ENCODE measurements around the gene SIVA1.

The SIVA1 gene

DNA sequence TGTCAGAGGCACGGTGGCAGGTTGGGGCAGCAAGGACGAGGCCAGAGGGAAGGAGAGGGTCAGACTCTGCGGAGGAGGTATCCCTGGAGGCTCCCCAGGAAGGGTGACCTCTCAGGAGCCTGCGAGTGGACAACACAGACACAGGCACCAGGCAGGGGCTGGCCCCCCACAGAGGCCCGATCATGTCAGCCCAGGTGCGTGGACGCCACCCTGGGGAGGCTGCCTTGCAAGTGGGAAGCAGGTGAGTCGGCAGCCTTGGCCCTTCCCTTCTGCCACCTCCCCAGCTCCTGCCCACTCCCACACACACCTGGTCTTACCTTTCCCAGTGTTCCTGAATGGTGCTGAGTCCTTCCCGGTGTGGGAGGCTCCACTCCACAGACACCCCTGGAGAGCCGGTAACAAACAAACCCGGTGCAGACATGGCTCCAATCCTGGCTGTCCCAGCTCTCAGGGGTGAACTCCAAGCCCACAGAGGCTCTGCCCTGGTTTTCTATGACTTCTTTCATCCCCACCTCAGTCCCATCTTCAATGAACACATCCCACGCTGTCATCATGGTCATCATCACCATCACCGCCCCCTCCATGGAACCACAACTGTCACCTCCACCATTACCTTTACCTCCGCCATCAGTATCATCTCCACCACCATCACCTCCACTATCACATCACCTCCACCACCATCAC, 53.1 kb downstream of the SIVA1 start:
- in situ Hi-C loops (cut with MboI; ENCODE audit: low sequenced_read_pairs) = no loop called here

DNA sequence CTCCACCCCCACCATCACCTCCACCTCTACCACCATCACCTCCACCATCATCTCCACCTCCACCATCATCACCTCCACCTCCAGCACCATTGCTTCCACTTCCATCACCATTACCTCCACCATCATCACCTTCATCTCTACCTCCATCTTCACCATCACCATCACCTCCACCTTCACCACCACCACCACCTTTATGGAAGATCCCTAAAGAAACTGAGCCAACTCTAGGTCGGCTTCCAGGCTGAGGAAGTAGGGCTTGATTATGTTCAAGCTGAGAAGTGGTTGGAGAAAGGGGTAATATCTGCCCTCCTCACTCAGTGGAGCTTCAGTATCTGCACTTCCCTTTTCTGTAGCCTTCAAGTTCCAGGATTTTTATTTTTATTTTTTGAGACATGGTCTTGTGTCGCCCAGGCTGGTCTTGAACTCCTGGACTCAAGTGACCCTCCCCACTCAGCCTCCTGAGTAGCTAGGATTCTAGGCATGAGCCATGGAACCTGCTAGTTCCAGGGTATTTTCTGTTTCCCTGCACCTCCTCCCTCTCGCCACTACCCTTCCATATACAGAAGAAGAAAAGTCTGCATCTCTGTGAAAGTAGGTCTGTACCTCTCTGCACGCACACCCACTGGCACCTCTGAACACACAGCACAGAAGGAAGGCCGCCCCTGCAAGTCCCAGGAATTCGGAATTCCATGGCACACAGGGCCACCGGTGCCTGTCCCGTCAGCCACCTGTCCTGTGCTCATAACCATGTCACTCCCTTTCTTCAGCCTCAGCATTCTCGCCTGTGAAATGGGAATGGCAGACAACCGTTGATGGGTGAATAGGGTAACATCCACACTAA, 53.9 kb downstream of the SIVA1 start:
- in situ Hi-C loops (cut with MboI; ENCODE audit: low sequenced_read_pairs) = no loop called here

DNA sequence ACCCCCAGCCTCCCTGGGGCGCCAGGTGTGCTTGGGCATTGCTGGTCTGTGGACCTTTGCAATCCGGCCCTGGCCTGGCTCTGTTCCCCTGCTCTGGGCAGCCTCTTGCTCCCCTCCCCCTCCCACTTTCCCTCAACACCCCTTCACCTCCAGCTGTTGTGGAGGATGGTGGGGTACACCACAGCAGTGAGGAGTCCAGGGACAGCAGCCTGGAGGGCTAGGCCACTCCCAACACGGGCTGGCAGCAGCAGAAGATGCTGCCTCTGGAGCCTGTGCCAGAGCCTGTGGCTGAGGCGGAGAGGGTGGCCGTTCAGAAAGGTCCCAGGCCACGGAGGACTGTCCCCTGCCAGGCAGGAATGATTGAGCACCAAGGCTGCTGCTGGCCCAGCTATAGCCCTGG, 55.5 kb downstream of the SIVA1 start:
- in situ Hi-C loops (cut with MboI; ENCODE audit: low sequenced_read_pairs) = no loop called here
